GM19324 (cell line): ENCODE data around the gene CTF1.
A peak's percentile ranks its signal among the peaks of the same experiment; 100 is the strongest.
"Not testable (repeated sequence)": the region's sequence is repeated elsewhere in the genome, so short reads cannot be mapped to it uniquely, and the experiment has no call there.

Experiments used
- ATAC-seq: cut with Tn5 transposase; IDR thresholded peaks from one replicate; pipeline ENCODE4 v1.9.1; 2021; ENCODE audit warnings: mild to moderate bottlenecking, moderate library complexity; ENCODE audit not compliant: unreplicated experiment, low FRiP score

The CTF1 gene, protein sequence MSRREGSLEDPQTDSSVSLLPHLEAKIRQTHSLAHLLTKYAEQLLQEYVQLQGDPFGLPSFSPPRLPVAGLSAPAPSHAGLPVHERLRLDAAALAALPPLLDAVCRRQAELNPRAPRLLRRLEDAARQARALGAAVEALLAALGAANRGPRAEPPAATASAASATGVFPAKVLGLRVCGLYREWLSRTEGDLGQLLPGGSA

GRCh38 chr16:30896261-30896888, at the start of gene CTF1:
Gene CTF1 (plus strand): TSS chr16:30896614. CDS start chr16:30896644, 30 bp downstream.
- no peak for ATAC-seq

DNA sequence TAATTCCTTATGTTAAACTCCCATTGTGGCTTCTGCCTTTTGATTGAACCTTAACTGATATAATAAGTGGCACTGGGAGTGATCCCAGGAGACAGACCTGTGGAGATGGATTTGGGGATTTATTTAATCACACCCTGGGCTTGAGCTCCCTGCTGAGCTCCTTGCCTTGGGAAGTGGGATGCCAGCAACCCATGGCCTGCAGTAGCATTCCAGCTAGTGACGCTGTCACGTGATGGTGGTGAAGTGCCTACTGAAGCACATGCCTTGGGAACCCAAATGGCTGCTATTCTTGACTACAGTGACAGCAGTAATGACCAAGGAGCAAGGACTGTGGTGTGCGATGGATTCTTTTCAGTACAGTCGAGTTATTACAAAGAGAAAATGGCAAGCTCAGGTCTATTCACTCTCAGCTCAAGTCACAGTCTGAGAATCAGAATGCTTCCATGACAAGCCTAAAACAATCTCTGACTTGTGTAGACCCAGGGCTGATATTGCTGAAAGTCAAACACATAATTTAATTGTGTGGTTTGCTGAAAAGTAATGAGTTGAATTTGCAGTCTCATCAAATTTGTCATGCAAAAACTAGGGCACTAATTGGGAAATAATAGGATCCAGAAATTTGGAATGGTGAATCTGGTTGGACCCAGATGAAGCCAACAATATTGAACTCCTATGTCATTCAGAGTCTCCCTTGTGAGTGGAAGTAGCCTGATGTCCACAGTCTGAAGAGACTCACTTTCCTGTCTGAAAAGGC, 49.6 kb upstream of the CTF1 start:
- no peak for ATAC-seq

GRCh38 chr16:30850246-30850645, 46.2 kb upstream of the CTF1 start:
- no peak for ATAC-seq

- no peak for ATAC-seq
These were observed 42.7 kb upstream of the CTF1 start for GRCh38 chr16:30853758-30854157.

GRCh38 chr16:30858111-30858495, 38.3 kb upstream of the CTF1 start:
- ATAC-seq: no peak

- ATAC-seq: no peak
These were observed 37.5 kb upstream of the CTF1 start for GRCh38 chr16:30858829-30859423.

DNA sequence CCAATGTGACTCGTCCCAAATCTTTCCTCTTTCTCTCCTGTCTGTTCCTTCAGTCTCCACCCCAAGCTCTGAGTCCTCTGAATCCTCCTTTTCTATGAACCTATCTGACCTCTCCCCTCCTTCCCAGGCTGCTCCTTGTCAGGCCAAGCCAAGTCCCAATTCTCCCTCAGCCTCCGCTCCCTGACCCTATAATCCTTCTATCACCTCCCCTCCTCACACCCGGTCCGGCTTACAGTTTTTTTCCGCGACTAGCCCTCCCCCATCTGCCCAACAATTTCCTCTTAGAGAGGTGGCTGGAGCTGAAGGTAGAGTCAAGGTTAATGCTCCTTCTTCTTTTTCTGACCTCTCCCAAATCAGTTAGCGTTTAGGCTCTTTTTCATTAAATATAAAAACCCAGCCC, 35.7 kb upstream of the CTF1 start:
- not testable (repeated sequence) for ATAC-seq

GRCh38 chr16:30863178-30863577, 33.2 kb upstream of the CTF1 start:
- not testable (repeated sequence) for ATAC-seq

DNA sequence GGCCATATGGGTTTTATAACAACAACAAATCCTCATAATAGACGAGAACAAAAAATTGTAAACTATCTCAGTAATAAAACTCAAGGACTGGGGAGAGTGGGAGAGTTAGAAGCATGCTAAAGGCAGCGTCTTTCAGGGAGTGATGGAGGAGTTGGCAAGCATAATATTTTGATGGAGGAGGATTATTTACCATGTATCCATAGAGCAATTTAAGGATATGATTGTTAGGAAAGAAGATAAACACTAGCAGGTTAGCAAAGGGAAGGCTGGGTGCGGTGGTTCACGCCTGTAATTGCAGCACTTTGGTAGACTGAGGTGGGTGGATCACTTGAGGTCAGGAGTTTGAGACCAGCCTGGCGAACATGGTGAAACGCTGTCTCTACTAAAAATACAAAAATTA, 30.4 kb upstream of the CTF1 start:
- ATAC-seq: no peak

- ATAC-seq: no peak
These were observed 28.7 kb upstream of the CTF1 start for GRCh38 chr16:30867747-30868146.

- no peak for ATAC-seq
These were observed 25.5 kb upstream of the CTF1 start for GRCh38 chr16:30870904-30871303.

- no peak for ATAC-seq
These were observed 22.1 kb upstream of the CTF1 start for GRCh38 chr16:30874244-30874820.

DNA sequence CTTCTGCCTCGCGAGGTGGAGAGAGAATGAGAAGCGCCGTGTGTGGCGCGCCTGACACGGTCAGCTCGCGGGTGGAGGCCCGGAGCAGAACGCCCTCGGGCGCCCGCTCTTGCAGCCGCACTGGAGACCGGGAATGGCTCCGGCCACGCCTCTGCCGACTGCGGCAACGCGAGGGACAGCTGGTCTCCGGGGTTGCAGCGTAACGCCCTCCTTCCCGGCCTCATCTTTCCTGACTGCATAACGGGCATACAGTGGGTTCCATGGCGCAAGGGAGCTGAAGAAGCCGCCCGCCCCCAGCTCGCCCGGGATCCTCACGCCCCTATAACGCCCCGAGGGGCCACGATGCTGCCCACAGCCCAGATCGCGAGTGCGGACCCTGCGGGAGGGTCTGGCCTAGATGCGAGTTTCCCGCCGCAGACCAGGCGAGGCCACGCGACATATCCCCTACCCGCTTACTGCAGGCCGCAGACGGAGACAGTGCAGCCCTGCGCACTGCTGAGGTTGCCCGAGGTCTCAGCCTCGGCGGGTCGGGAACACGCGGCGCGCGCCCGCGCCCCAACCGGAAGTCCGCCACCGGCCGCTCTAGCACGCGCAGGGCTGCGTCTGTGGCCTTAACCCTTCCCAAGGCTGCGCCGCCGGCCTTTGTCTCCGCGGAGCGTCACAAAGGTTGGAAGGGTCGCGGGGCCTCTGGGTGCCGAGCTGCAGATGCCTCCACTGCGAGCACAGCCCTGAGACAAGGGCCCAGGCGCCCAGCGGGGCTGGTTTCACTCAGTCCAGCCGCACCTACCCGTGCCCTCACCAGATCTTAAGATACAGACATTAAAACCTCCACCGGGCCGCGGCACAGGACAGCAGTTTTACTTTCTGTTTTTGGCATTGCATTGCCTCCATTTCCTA, 21.3 kb upstream of the CTF1 start:
- ATAC-seq: peak; percentile 86

DNA sequence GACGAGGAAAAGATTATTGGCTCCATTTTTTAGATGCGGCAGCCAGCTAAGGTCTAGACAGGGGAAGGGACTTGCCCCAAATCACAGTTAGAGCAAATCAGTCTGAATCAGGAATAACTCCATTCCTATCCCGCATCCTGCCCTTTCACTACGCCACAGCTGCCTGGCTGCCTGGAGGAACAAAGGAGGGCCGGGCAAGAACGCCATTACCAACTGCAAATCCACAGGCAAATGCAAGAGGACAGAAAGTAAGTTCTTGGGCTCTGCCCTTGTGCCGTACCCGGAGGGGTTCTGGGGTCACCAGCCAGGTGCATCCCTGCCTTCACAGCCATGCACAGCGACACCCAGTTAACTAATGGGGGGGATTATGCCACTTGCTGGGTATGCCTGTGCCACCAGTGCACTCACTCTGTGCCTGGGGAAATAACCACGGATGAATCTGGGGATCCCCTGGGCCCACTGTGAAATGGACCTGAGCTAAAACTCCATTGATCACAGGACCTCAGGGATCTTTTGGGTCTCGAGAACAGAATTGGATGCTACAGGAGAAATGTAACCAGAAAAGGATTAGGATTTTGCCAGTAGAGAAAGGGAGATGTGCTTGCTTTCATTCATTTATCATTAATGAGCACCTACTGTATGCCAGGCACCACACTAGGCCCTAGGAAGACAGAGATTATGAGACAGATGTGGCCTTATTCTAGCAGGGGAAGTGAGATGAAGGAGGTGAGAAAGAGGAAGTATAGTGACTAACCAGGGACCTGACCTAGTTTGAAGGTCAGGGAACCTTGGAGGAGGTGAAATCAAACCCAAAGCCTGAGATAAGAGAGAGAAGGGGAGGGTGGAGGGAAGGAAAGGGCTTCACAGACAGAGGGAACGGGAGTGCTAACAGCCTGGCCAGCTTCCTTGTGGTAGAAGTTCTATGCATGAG, 20.3 kb upstream of the CTF1 start:
- no peak for ATAC-seq

DNA sequence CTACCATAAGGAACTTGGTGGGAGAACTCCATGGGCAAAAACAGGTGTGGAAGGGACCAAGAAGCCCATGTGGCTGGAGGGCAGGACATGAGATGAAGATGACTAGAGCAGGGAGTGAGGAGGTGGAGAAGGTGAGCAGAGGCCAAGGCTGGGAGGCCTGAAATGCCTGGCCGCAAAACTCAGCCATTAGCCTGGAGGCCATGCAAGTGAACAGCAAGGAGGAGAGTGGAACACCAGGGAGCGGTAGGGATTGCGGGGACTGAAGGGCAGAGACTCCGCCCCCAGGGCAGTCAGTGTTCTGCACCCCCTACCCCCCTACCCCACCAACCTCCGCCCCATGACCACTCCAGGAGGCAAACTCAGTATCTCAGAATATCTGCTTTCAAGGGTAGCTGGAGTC, 19.5 kb upstream of the CTF1 start:
- ATAC-seq: no peak

GRCh38 chr16:30882429-30883310, 13.7 kb upstream of the CTF1 start:
- no peak for ATAC-seq

DNA sequence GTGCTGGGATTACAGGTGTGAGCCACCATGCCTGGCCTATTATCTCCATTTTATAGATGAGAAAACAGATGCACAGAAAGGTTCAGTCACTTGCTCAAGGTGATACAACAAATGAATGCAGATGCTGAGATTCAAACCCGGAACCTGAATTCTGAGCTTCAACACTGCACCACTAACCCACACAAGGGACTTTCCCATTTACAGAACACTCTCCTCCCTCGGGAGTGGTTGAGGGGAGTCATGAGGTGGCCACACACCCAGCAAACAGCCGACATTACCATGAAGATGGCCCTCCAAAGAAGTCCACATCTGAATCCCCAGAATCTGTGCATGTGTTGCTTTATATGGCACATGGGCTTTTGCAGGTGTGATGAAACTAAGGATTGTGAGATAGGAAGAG, 11.7 kb upstream of the CTF1 start:
- ATAC-seq: no peak

DNA sequence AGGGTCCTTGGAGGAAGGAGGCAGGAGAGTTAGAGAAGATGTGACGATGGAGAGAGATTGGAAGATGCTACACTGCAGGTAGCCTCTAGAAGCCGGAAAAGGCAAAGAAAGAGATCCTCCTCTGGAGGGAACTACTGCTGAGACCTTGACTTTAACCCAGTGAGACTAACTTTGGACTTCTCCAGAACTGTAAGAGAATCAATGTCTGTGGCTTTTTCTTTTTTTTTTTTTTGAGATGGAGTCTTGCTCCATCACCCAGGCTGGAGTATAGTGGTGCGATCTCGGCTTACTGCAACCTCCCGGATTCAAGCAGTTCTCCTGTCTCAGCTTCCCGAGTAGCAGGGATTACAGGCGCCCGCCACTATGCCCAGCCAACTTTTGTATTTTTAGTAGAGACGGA, 11.2 kb upstream of the CTF1 start:
- no peak for ATAC-seq
